Endodermal cell (in vitro differentiated cells): ENCODE measurements around the gene ADGB. TPM values are rescaled to one million over a fixed set of nuclear protein-coding genes. Genes with fewer than 3 reads are reported as not detected.

Experiments
- DNase-seq: peaks from one replicate; pipeline ENCODE4 v3.0.0-alpha.2; 2017
- H3K27ac ChIP-seq: 2 replicates; pipeline ENCODE4 v1.5.1; 2013; ENCODE audit warnings: mild to moderate bottlenecking, low read depth, low read length, moderate library complexity
- H3K27me3 ChIP-seq: 2 replicates; pipeline ENCODE4 v1.6.1; 2013; ENCODE audit warnings: mild to moderate bottlenecking, low read length, moderate library complexity; ENCODE audit not compliant: insufficient read depth, control insufficient read depth, poor library complexity, severe bottlenecking
- H3K36me3 ChIP-seq: 2 replicates; pipeline ENCODE4 v1.7.0; 2013; ENCODE audit warnings: mild to moderate bottlenecking, low read length, moderate library complexity; ENCODE audit not compliant: control insufficient read depth, insufficient read depth
- H3K4me1 ChIP-seq: one replicate; pipeline ENCODE4 v1.7.0; 2013; ENCODE audit warnings: low read length; ENCODE audit not compliant: control insufficient read depth, insufficient read depth
- H3K4me3 ChIP-seq: 2 replicates; pipeline ENCODE4 v1.5.1; 2013; ENCODE audit warnings: mild to moderate bottlenecking, low read length, moderate library complexity
- H3K9ac ChIP-seq: 2 replicates; pipeline ENCODE4 v1.6.1; 2013; ENCODE audit warnings: mild to moderate bottlenecking, low read length, moderate library complexity; ENCODE audit not compliant: poor library complexity, severe bottlenecking; ENCODE audit errors: extremely low read depth
- H3K9me3 ChIP-seq: 2 replicates; pipeline ENCODE4 v1.6.1; 2013; ENCODE audit warnings: mild to moderate bottlenecking, low read length, moderate library complexity; ENCODE audit not compliant: control insufficient read depth
- H3K27ac Mint-ChIP-seq: 2 replicates; pipeline ENCODE4 v1.8.0; 2020; ENCODE audit warnings: mixed read lengths
- H3K27me3 Mint-ChIP-seq: 2 replicates; pipeline ENCODE4 v1.8.0; 2021; ENCODE audit warnings: mild to moderate bottlenecking, mixed read lengths; ENCODE audit not compliant: insufficient read depth
- H3K36me3 Mint-ChIP-seq: 2 replicates; pipeline ENCODE4 v1.8.0; 2020; ENCODE audit warnings: low read depth, mixed read lengths
- H3K4me1 Mint-ChIP-seq: 2 replicates; pipeline ENCODE4 v1.8.0; 2020; ENCODE audit warnings: mixed read lengths
- H3K4me3 Mint-ChIP-seq: 2 replicates; pipeline ENCODE4 v1.8.0; 2020; ENCODE audit warnings: mild to moderate bottlenecking, moderate library complexity, mixed read lengths
- H3K9me3 Mint-ChIP-seq: 2 replicates; pipeline ENCODE4 v1.8.0; 2020; ENCODE audit warnings: mild to moderate bottlenecking, mixed read lengths
- WGBS, 2 experiments: methylation state at CpG; one replicate each; pipeline versions ENCODE4 v1.1.5 to v1.1.7; 2013; ENCODE audit warnings: missing lambda C conversion rate in 2 of 2, mixed read lengths in 1 of 2; ENCODE audit not compliant: insufficient coverage in 1 of 2, insufficient read length in 1 of 2; 5-methylcytosine and 5-hydroxymethylcytosine counted together
- total RNA-seq, 2 donors: library from RNA; stranded (reverse); fragmentation: NEBNext Ultra II Directional in 1 of 2; extraction: Animal tissue kit (Norgen Biotek cat#: 25700) in 1 of 2; gene quantifications; 2 replicates in 1 of 2; 3 replicates in 1 of 2; pipeline ENCODE4 v1.2.1, GENCODE V29; 2021
- TF ChIP-seq, protein P1 (sequence below): fragments of 200-600 bp; sonication (generic); conservative IDR thresholded peaks from 2 replicates; pipeline ENCODE4 v1.5.0; 2021; ENCODE audit warnings: antibody characterized with exemption, mild to moderate bottlenecking

ADGB gene
- total RNA-seq, 2 donors from 2014 or later = 0.37 to 1.3 TPM

DNA sequence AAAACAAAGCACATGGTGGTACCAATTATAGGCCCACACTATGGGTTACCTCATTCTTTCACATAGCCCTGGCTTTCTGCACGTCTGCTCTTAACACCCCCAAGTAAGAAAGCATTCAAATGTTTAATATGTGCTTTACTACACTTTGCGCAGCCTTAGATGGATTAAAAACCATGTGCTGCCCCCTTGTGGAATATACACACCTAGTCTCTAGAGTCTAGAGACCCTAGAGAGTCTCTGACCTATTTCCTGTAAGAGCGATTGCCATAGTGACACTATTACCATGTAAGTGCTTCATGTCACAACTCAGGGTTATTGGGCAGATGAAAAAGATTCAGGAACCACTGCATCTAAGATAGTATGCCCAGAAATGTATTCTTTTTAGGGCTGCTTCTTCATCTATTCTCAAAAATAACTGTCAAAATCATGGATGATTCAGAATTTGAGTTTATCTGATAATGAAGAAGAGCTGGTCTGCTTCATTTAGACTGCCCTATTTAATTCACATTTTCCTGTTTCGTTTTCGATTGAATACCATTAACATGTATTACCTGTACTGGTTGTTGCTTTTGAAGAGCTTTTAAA is 186.3 kb downstream of the ADGB start:
- TF ChIP-seq, protein P1, sequence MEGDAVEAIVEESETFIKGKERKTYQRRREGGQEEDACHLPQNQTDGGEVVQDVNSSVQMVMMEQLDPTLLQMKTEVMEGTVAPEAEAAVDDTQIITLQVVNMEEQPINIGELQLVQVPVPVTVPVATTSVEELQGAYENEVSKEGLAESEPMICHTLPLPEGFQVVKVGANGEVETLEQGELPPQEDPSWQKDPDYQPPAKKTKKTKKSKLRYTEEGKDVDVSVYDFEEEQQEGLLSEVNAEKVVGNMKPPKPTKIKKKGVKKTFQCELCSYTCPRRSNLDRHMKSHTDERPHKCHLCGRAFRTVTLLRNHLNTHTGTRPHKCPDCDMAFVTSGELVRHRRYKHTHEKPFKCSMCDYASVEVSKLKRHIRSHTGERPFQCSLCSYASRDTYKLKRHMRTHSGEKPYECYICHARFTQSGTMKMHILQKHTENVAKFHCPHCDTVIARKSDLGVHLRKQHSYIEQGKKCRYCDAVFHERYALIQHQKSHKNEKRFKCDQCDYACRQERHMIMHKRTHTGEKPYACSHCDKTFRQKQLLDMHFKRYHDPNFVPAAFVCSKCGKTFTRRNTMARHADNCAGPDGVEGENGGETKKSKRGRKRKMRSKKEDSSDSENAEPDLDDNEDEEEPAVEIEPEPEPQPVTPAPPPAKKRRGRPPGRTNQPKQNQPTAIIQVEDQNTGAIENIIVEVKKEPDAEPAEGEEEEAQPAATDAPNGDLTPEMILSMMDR = peak; percentile 82
- H3K4me3 Mint-ChIP-seq = no peak overlapping the region
- no peaks in the 10 kb centered on the region for H3K4me1 ChIP-seq
- H3K36me3 Mint-ChIP-seq = no peaks in the 10 kb centered on the region
- no peak overlapping the region for H3K27ac ChIP-seq
- no peaks in the 10 kb centered on the region for H3K4me1 Mint-ChIP-seq
- H3K27me3 ChIP-seq = no peaks in the 10 kb centered on the region
- no peak overlapping the region for H3K9ac ChIP-seq
- no peaks in the 10 kb centered on the region for H3K27me3 Mint-ChIP-seq
- no peaks in the 10 kb centered on the region for H3K9me3 ChIP-seq
- no peaks in the 10 kb centered on the region for H3K36me3 ChIP-seq
- no peak overlapping the region for H3K27ac Mint-ChIP-seq
- no peaks in the 10 kb centered on the region for H3K9me3 Mint-ChIP-seq
- no peak overlapping the region for H3K4me3 ChIP-seq
- peak; percentile 64 for DNase-seq
- 67 to 78% methylated on average over 5 of the region's 5 CpGs for WGBS, 2 experiments

DNA sequence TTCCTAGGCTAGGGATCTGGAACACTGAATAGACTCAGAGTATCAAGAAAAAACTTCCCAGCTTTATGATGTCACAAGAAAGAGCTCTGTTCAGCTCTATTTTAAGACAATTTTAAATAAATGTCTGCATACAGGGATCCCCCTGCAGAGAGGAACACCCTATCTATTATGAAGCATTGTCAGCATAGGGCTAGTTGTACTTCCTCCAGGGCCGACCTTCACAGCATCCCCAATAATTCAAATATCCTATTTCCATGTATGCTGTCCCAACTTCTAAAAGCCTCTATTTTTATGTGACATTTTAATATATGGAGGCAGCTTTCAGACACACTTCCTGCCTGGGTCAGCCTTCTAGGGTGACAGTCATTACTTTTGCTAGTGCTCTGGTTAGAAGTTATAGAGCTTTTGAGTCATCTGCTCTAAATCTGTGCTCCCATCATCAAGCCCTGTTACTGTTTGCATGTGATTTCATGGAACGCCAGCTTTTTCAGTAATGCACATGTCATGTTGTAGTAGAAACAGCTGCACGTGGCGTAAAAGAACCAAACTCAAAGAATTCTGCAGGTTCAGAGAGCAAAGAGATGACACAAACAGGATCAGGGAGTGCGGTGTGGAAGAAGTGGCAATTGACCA is 189.2 kb downstream of the ADGB start:
- Mint-ChIP-seq H3K4me3 (no peak overlapping the region), H3K4me1 (no peaks in the 10 kb centered on the region)

GRCh38 chr6:146790561-146791091 is 191.9 kb downstream of the ADGB start:
- peaks cover 19% of the 10 kb centered on the region for H3K9me3 ChIP-seq
- Mint-ChIP-seq H3K4me1 (no peaks in the 10 kb centered on the region), H3K27ac (no peak overlapping the region), H3K27me3 (no peaks in the 10 kb centered on the region), H3K4me3 (no peak overlapping the region), H3K9me3 (peaks cover 22% of the 10 kb centered on the region), H3K36me3 (no peaks in the 10 kb centered on the region)
- H3K9ac ChIP-seq = no peak overlapping the region
- 72 to 91% methylated on average over 2 to 4 of the region's 4 CpGs for WGBS, 2 experiments
- TF ChIP-seq, protein P1 = no peak
- H3K4me3 ChIP-seq = no peak overlapping the region
- no peak overlapping the region for H3K27ac ChIP-seq
- no peaks in the 10 kb centered on the region for H3K27me3 ChIP-seq
- H3K4me1 ChIP-seq = no peaks in the 10 kb centered on the region
- no peak for DNase-seq
- no peaks in the 10 kb centered on the region for H3K36me3 ChIP-seq

More for the DNA sequence above, 189.2 kb downstream of the ADGB start:
- DNase-seq = no peak
- no peak overlapping the region for H3K27ac Mint-ChIP-seq
- no peaks in the 10 kb centered on the region for H3K27me3 Mint-ChIP-seq
- H3K4me3 ChIP-seq = no peak overlapping the region
- H3K9me3 Mint-ChIP-seq = peaks cover 11% of the 10 kb centered on the region
- no peaks in the 10 kb centered on the region for H3K36me3 ChIP-seq
- peaks cover 19% of the 10 kb centered on the region for H3K9me3 ChIP-seq
- no peaks in the 10 kb centered on the region for H3K4me1 ChIP-seq
- H3K36me3 Mint-ChIP-seq = no peaks in the 10 kb centered on the region
- TF ChIP-seq, protein P1 = no peak
- H3K27ac ChIP-seq = no peak overlapping the region
- no peak overlapping the region for H3K9ac ChIP-seq
- no peaks in the 10 kb centered on the region for H3K27me3 ChIP-seq
- 91 to 92% methylated on average over 4 to 5 of the region's 5 CpGs for WGBS, 2 experiments
